Nephron progenitor cell (in vitro differentiated cells): ENCODE data around the gene SLC29A3.

ENCODE experiments used
- DNase-seq: peaks from one replicate; pipeline ENCODE4 v3.0.0; 2021
- H3K27ac Mint-ChIP-seq: 2 replicates; pipeline ENCODE4 v1.8.0; 2021; ENCODE audit warnings: mild to moderate bottlenecking, moderate library complexity, mixed read lengths
- H3K27me3 Mint-ChIP-seq: 2 replicates; pipeline ENCODE4 v1.8.0; 2021; ENCODE audit warnings: mild to moderate bottlenecking, low read depth, mixed read lengths; ENCODE audit not compliant: poor library complexity
- H3K36me3 Mint-ChIP-seq: 2 replicates; pipeline ENCODE4 v1.8.0; 2021; ENCODE audit warnings: low read depth, mixed read lengths
- H3K4me1 Mint-ChIP-seq: 2 replicates; pipeline ENCODE4 v1.8.0; 2021; ENCODE audit warnings: mixed read lengths
- H3K4me3 Mint-ChIP-seq: 2 replicates; pipeline ENCODE4 v1.8.0; 2021; ENCODE audit warnings: mild to moderate bottlenecking, moderate library complexity, mixed read lengths
- H3K9me3 Mint-ChIP-seq: 2 replicates; pipeline ENCODE4 v1.8.0; 2021; ENCODE audit warnings: mild to moderate bottlenecking, moderate library complexity, mixed read lengths
- TF ChIP-seq, protein P1 (sequence below): fragments of 200-600 bp; sonication (generic); IDR thresholded peaks from 2 replicates; pipeline ENCODE4 v1.5.0; 2021; ENCODE audit warnings: antibody characterized with exemption

The SLC29A3 gene

DNA sequence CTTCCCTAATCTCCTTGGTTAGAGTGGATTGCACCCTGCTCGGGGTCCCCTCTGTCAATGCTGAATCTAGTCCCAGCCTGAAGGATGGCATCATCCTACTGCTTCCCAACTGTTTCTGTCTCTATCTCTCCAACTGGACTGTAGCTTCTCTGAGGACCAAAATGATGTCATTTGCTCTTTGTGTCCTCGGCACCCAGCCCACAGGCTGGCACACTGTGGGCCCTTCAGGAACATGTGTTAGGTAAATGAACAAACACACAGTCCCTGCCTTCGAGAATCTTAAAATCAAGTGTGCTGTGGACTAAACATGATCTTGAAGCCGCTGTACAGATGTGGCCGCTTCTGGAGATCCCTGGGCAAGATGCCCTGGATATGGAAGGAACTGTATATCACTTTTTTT lies 72.6 kb downstream of the SLC29A3 start:
- H3K36me3 Mint-ChIP-seq = no peaks in the 10 kb centered on the region
- no peak overlapping the region for H3K4me3 Mint-ChIP-seq
- no peak for DNase-seq
- H3K27me3 Mint-ChIP-seq = peaks cover 78% of the 10 kb centered on the region
- H3K4me1 Mint-ChIP-seq = peaks cover 6% of the 10 kb centered on the region
- no peaks in the 10 kb centered on the region for H3K9me3 Mint-ChIP-seq
- H3K27ac Mint-ChIP-seq = no peak overlapping the region
- TF ChIP-seq, protein P1, sequence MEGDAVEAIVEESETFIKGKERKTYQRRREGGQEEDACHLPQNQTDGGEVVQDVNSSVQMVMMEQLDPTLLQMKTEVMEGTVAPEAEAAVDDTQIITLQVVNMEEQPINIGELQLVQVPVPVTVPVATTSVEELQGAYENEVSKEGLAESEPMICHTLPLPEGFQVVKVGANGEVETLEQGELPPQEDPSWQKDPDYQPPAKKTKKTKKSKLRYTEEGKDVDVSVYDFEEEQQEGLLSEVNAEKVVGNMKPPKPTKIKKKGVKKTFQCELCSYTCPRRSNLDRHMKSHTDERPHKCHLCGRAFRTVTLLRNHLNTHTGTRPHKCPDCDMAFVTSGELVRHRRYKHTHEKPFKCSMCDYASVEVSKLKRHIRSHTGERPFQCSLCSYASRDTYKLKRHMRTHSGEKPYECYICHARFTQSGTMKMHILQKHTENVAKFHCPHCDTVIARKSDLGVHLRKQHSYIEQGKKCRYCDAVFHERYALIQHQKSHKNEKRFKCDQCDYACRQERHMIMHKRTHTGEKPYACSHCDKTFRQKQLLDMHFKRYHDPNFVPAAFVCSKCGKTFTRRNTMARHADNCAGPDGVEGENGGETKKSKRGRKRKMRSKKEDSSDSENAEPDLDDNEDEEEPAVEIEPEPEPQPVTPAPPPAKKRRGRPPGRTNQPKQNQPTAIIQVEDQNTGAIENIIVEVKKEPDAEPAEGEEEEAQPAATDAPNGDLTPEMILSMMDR = no peak

DNA sequence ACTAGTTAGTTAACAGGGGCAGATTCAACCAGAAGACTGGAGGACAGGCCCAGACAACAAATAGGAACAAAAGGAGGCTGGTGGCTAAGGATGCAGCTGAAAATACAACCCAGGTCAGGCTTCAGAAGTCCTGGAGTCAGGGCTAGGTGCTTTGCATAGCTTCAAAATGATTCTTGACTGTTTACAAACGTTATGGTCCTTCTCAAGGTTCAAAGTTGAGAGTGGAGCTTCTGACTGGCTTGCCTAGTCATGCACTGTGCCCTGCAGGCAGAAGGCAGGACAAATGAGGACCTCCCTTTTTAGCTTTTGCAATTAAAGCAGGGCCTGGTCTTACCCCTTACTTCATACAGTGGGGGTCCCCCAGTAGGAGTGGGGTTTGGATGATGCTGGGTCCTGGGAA lies 73.2 kb downstream of the SLC29A3 start:
- TF ChIP-seq, protein P1 = no peak
- Mint-ChIP-seq H3K27me3 (peaks cover 76% of the 10 kb centered on the region), H3K4me3 (no peak overlapping the region), H3K36me3 (no peaks in the 10 kb centered on the region), H3K4me1 (peaks cover 6% of the 10 kb centered on the region), H3K27ac (no peak overlapping the region), H3K9me3 (no peaks in the 10 kb centered on the region)
- no peak for DNase-seq

DNA sequence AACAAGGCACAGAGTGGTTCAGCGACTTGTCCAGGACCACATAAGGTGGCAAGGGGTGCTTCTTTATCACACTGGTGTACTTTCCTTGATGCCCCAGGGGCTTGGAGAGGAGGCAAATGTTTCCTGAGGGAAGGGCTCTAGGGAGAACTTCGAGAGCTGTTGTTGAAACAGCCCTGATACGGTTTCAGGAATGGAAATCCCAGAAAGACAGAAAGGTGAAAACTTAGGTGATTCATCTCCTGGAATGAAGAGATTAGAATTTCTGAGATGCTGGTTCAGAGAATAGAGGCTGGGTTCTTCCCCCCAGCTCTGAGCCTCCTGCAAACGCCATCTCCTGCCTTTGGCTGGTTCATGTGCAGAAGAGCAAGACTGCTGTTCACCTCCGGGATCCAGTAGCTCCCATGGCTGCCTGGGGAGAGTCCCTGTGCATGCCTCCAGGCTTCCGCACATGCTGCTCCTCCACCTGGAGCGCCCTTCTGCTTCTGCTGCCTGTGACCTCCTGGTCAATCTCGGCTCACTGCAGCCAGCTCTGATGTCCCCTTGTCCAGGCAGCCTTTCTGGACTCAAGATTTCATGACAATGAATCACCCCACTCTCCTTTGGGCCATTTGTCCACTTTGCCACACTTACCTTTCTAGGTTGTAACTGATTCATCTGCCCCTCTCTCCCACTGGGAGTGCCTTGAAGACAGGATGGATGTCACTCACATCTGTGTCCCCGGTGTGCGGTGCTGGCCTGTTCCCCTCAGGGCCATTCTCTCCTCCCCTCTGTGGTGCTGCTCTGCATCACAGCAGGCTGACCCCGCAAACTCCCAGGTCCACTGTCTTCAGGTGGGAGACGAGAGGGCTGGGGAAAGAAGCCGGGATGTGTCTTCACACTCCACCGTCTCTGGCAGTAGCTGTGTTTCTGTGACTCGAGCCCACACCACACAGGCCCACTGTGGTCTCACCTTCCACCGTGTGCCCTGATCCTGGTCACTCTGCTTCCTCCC lies 74.0 kb downstream of the SLC29A3 start:
- TF ChIP-seq, protein P1 = no peak
- no peak overlapping the region for H3K4me3 Mint-ChIP-seq
- H3K36me3 Mint-ChIP-seq = no peaks in the 10 kb centered on the region
- peaks cover 8% of the 10 kb centered on the region for H3K4me1 Mint-ChIP-seq
- H3K27me3 Mint-ChIP-seq = peaks cover 77% of the 10 kb centered on the region
- H3K27ac Mint-ChIP-seq = no peak overlapping the region
- DNase-seq = no peak
- no peaks in the 10 kb centered on the region for H3K9me3 Mint-ChIP-seq

DNA sequence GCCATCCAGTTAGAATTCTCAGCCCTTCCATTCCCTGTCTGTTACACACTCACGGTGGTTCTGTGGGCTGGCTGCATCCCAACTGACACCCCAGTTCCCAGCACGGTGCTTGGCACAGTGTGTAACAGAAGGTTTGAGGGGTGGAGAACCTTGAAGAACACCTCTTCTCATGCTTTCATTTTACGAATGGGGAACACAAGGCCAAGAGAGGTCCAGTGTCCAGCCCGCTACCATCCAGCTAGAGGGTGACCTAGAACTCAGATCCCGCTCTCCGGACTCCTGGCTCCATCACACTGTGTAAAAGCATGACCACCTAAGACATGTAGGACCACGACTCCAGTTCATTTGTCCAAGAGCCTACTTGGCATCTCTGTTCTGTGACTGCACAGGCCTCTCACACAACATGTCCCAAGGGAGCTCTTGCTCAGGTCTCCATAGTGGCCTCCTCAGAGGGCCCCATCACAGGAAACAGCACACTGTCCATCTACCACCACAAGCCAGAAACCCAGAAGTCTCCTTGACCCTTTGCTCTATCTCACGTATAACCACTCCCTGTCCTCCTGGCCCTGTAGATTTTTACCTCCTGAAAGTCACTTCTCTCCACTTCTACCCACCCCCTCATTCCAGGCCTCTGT lies 74.9 kb downstream of the SLC29A3 start:
- H3K9me3 Mint-ChIP-seq = no peaks in the 10 kb centered on the region
- DNase-seq = no peak
- H3K27me3 Mint-ChIP-seq = peaks cover 78% of the 10 kb centered on the region
- no peak overlapping the region for H3K27ac Mint-ChIP-seq
- no peak overlapping the region for H3K4me3 Mint-ChIP-seq
- no peaks in the 10 kb centered on the region for H3K36me3 Mint-ChIP-seq
- TF ChIP-seq, protein P1 = no peak
- H3K4me1 Mint-ChIP-seq = peaks cover 12% of the 10 kb centered on the region

DNA sequence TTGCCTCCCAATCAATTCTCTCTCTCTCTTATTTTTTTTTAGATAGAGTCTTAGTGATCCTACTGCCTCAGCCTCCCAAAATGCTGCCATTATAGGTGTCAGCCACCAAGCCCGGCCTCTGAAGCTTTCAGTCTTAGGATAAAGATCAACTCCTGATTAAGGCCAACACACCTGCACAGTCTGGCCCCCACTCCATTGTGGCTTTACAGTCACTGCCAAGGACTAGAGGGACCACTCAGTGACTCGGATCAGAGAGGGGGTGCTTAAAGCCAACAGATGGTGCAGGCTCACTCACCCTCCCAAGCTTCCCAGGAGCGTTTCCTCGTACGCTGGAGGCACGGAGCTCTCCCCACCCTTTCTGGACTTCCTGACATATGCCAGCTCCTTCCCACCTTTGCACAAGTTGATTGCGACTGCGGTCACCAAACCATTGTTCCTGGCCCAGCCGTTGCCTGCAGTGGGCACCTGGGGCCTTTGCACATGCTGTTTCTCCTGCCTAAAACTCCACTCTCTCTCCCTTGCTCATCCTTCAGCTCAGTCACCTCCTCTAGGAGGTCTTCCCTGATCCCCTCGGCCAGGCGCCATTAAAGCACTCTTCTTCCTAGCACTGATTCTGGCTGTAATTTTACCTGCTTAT lies 76.0 kb downstream of the SLC29A3 start:
- TF ChIP-seq, protein P1 = no peak
- peaks cover 80% of the 10 kb centered on the region for H3K27me3 Mint-ChIP-seq
- DNase-seq = no peak
- peaks cover 12% of the 10 kb centered on the region for H3K4me1 Mint-ChIP-seq
- H3K27ac Mint-ChIP-seq = no peak overlapping the region
- H3K9me3 Mint-ChIP-seq = no peaks in the 10 kb centered on the region
- H3K4me3 Mint-ChIP-seq = peak overlapping the region; percentile 18
- H3K36me3 Mint-ChIP-seq = no peaks in the 10 kb centered on the region
